H1 (cell line): ENCODE measurements around the gene C1RL. TPM values are rescaled to one million over a fixed set of nuclear protein-coding genes. Genes with fewer than 3 reads are reported as not detected.

Experiments
- ASH2L ChIP-seq: fragments of 200-600, 300-600 bp; sonication (generic); IDR thresholded peaks from one replicate; pipeline ENCODE4 v1.7.1; 2017; ENCODE audit warnings: low read length
- BRCA1 ChIP-seq: IDR thresholded peaks from 2 replicates; pipeline ENCODE4 v1.6.1; 2012; ENCODE audit warnings: low read depth, low read length, improper control_type of control experiment
- CTBP2 ChIP-seq: IDR thresholded peaks from 2 replicates; pipeline ENCODE4 v1.7.0; 2011; ENCODE audit warnings: borderline replicate concordance, mild to moderate bottlenecking, moderate library complexity, mixed read lengths, low read length; ENCODE audit not compliant: insufficient read depth, insufficient read length
- FOSL1 ChIP-seq: IDR thresholded peaks from 2 replicates; pipeline ENCODE4 v1.6.1; 2011; ENCODE audit warnings: mild to moderate bottlenecking, low read depth, low read length, moderate library complexity; ENCODE audit not compliant: insufficient read depth
- GABPA ChIP-seq: IDR thresholded peaks from 2 replicates; pipeline ENCODE4 v1.6.1; 2011; ENCODE audit warnings: mild to moderate bottlenecking, low read length, moderate library complexity, borderline replicate concordance; ENCODE audit not compliant: insufficient read depth
- HDAC6 ChIP-seq: IDR thresholded peaks from one replicate; pipeline ENCODE4 v1.7.1; 2012; ENCODE audit warnings: low read depth, mild to moderate bottlenecking, inconsistent platforms, low read length, moderate library complexity
- NRF1 ChIP-seq: IDR thresholded peaks from 2 replicates; pipeline ENCODE4 v1.6.1; 2011; ENCODE audit warnings: mild to moderate bottlenecking, low read depth, low read length, improper control_type of control experiment
- PHF8 ChIP-seq: fragments of 200-600 bp; sonication (generic); conservative IDR thresholded peaks from 2 replicates; pipeline ENCODE4 v1.7.1; 2012; ENCODE audit warnings: low read depth, mild to moderate bottlenecking, inconsistent platforms, low read length, moderate library complexity
- POU5F1 ChIP-seq: IDR thresholded peaks from 2 replicates; pipeline ENCODE4 v1.6.1; 2011; ENCODE audit warnings: low read depth, mild to moderate bottlenecking, low read length, moderate library complexity
- RNF2 ChIP-seq: fragments of 200-900, 300-1000 bp; sonication (generic); IDR thresholded peaks from 2 replicates; pipeline ENCODE4 v1.7.1; 2016; ENCODE audit warnings: borderline replicate concordance, low read depth, mild to moderate bottlenecking, antibody characterized with exemption, low read length; ENCODE audit not compliant: poor library complexity, severe bottlenecking; ENCODE audit errors: missing control alignments
- SIN3A ChIP-seq, 2 experiments: IDR thresholded peaks in 1 of 2; conservative IDR thresholded peaks in 1 of 2; 2 replicates each; pipeline ENCODE4 v1.6.1; 2011 to 2012; ENCODE audit warnings: low read length in 2 of 2, improper control_type of control experiment in 1 of 2, low read depth in 1 of 2, mild to moderate bottlenecking in 1 of 2
- SP1 ChIP-seq: IDR thresholded peaks from 2 replicates; pipeline ENCODE4 v1.6.1; 2011; ENCODE audit warnings: low read depth, low read length
- polyA plus RNA-seq, 7 experiments: library from polyadenylated mRNA; depleted of rRNA in 3 of 7; stranded (reverse) in 5 of 7; unstranded in 2 of 7; fragments of >200 nt in 5 of 7; fragments of 200-250 nt in 2 of 7; gene quantifications; 1 replicate in 5 of 7; 2 replicates in 1 of 7; 4 replicates in 1 of 7; pipeline versions ENCODE4 v1.2.1 to v1.2.3, GENCODE V29; 2011 to 2013; ENCODE audit warnings: missing spikeins in 2 of 7, mixed read lengths in 2 of 7
- total RNA-seq: library from RNA; stranded (reverse); fragmentation: NEBNext Ultra II Directional; extraction: Animal tissue kit (Norgen Biotek cat#: 25700); gene quantifications from 2 replicates; pipeline ENCODE4 v1.2.1, GENCODE V29; 2021
- TF ChIP-seq, protein P1 (sequence below): IDR thresholded peaks from 2 replicates; pipeline ENCODE4 v1.6.1; 2012; ENCODE audit warnings: inconsistent platforms
- TF ChIP-seq, protein P2 (sequence below): IDR thresholded peaks from 2 replicates; pipeline ENCODE4 v1.6.1; 2012; ENCODE audit warnings: inconsistent platforms

C1RL gene
- total and polyA plus RNA-seq, 2 of the 8 experiments (the other 6 are each of a cell fraction or from before 2014, with no cell fraction given): 11.4 to 15.5 TPM

DNA sequence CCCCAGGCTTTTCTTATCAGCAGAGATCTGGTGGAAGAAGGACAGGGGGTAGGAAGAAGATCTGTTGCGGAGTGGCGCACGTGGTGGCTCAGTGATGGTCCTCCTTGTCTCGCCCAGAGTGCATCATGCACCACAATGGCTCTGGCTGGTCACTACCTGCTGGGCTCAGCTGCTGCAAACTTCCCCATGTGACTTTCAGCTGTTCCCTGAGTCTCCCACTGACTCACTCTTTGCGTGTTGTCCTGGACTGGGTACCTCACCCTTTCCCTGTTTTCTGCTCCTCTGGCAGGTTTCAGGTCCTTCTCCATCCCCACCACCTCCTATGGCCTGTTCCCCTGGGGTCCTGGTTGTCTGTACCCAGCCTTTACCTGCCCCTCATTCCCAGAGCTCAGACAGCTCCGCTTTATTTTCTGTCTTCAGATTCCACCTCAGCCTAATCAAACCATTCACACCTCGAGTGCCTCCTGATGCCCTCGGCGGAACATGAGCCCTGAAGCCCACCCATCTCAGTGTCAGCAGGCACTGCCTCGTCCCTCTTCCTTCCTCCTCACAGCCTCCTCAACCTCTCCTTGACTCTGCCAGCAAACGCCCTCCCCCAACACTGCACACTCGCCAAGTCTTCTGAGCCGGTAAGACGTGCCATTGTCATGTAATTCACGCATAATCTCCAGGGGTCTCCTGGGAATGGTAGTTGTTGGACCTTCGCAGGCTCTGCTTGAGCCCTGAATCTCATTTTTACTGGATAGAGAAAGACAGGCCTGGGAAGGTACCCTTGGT, 18.6 kb downstream of the C1RL start (continued):
- no peak for TF ChIP-seq CTBP2
- no peak for TF ChIP-seq SIN3A (conservative IDR thresholded peaks at IDR 0.05 in 1 of 2, IDR thresholded peaks at IDR 0.05 in 1 of 2; ENCODE audit: low read depth in 1 of 2, low read length in 2 of 2)
- no peak for TF ChIP-seq FOSL1
- 0 out of 2 replicates have a peak, but pooled peaks have one; percentile 53 for TF ChIP-seq SP1
- TF ChIP-seq, protein P1, sequence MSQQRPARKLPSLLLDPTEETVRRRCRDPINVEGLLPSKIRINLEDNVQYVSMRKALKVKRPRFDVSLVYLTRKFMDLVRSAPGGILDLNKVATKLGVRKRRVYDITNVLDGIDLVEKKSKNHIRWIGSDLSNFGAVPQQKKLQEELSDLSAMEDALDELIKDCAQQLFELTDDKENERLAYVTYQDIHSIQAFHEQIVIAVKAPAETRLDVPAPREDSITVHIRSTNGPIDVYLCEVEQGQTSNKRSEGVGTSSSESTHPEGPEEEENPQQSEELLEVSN: peak; percentile 76
- TF ChIP-seq HDAC6: no peak
- TF ChIP-seq, protein P2, sequence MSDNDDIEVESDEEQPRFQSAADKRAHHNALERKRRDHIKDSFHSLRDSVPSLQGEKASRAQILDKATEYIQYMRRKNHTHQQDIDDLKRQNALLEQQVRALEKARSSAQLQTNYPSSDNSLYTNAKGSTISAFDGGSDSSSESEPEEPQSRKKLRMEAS: peak; percentile 52; the same call in 1 of the 2 replicates
- TF ChIP-seq ASH2L: peak; percentile 66
- TF ChIP-seq NRF1: no peak
- TF ChIP-seq POU5F1: peak; percentile 97
- no peak for TF ChIP-seq PHF8
- TF ChIP-seq BRCA1: no peak
- TF ChIP-seq GABPA: no peak
- no peak for TF ChIP-seq RNF2
